ENCODE measurements around the gene UNKL. TPM values are rescaled to one million over a fixed set of nuclear protein-coding genes. Genes with fewer than 3 reads are reported as not detected.

UNKL gene
- total RNA-seq, 1 donor from 2014 or later: 6.1 TPM

DNA sequence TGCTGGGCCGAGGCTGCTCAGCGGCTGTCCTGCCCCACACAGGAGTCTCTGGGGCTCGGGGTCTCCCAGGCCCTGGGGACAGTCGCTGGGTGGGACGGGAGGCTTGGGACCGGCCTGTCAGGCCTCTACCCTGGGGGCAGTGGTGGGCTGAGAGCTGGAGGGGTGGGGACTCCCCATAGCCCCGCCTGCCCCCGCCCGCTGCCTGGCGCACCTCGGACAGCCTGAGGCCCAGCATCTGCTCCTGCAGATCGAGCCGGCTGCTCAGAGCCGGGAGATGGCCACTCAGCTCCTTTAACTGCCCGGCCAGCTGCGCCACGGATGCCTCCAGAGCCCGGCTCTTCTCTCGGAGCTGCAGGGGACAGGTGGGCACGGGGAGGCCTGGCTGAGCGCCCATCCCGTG lies 23.1 kb upstream of the UNKL start:
- H3K4me1 ChIP-seq: no peaks in the 10 kb centered on the region
- no peaks in the 10 kb centered on the region for H3K9me3 Mint-ChIP-seq
- H3K4me1 Mint-ChIP-seq: no peaks in the 10 kb centered on the region
- TF ChIP-seq, protein P1, sequence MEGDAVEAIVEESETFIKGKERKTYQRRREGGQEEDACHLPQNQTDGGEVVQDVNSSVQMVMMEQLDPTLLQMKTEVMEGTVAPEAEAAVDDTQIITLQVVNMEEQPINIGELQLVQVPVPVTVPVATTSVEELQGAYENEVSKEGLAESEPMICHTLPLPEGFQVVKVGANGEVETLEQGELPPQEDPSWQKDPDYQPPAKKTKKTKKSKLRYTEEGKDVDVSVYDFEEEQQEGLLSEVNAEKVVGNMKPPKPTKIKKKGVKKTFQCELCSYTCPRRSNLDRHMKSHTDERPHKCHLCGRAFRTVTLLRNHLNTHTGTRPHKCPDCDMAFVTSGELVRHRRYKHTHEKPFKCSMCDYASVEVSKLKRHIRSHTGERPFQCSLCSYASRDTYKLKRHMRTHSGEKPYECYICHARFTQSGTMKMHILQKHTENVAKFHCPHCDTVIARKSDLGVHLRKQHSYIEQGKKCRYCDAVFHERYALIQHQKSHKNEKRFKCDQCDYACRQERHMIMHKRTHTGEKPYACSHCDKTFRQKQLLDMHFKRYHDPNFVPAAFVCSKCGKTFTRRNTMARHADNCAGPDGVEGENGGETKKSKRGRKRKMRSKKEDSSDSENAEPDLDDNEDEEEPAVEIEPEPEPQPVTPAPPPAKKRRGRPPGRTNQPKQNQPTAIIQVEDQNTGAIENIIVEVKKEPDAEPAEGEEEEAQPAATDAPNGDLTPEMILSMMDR (IDR thresholded peaks at IDR 0.05): no peak
- TF ChIP-seq EZH2phosphoT487 (IDR thresholded peaks at IDR 0.05): no peak
- TF ChIP-seq EZH2 (IDR thresholded peaks at IDR 0.05): no peak
- no peaks in the 10 kb centered on the region for H3K36me3 Mint-ChIP-seq
- no peaks in the 10 kb centered on the region for H3K36me3 ChIP-seq
- no peak overlapping the region for H3K4me3 ChIP-seq
- no peak overlapping the region for H3K27ac ChIP-seq
- no peaks in the 10 kb centered on the region for H3K27me3 ChIP-seq
- H3K79me2 ChIP-seq (ENCODE audit: low read depth): no peaks in the 10 kb centered on the region
- H3K27me3 Mint-ChIP-seq (ENCODE audit: insufficient read depth, low read depth): no peaks in the 10 kb centered on the region
- H3K9ac ChIP-seq: no peak overlapping the region
- H3K4me2 ChIP-seq: no peak overlapping the region
- H4K20me1 ChIP-seq (ENCODE audit: low read depth): no peaks in the 10 kb centered on the region
- H3K27ac Mint-ChIP-seq: no peak overlapping the region
- H3F3A ChIP-seq (ENCODE audit: low read depth): no peaks in the 10 kb centered on the region
- no peak for DNase-seq (ENCODE audit: low spot score)
- H3K9me3 ChIP-seq (ENCODE audit: low read depth): no peaks in the 10 kb centered on the region
- H2AFZ ChIP-seq (replicated peaks): no peak overlapping the region
- no peak overlapping the region for H3K4me3 Mint-ChIP-seq

DNA sequence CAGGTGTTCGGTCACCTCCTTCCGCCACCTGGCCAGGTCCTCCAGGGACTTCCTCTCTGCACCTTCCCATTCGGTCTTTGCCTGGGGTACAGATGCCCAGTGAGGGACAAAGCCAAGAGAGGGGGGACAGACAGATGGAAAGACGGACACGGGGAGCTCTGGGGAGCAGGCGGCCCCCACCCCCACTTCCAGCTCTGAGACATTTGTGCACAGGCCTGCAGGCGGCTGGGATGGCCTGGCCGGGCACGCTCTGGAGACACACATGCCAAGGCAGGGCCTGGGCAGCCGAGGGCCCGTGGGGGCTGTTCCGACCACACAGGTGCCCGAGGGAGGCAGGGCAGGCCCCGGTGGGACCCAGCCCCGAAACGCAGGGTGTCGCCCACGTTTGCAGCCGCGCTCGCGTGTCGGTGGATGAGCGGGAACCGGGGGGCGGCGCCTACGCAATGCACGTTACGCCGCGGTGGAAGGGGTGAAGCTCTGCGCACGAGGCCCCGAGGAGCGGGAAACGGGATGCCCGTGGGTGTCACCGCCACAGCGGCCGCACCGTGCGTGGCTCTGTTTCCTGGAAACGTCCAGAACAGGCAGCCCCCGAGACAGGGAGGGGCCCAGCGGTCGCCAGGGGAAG lies 22.3 kb upstream of the UNKL start:
- Histone ChIP-seq H3K4me1 (no peaks in the 10 kb centered on the region), H4K20me1 (ENCODE audit: low read depth) (no peaks in the 10 kb centered on the region), H3K27me3 (no peaks in the 10 kb centered on the region), H3K9me3 (ENCODE audit: low read depth) (no peaks in the 10 kb centered on the region), H3F3A (ENCODE audit: low read depth) (no peaks in the 10 kb centered on the region), H2AFZ (replicated peaks) (no peak overlapping the region), H3K9ac (no peak overlapping the region), H3K36me3 (no peaks in the 10 kb centered on the region), H3K4me3 (no peak overlapping the region), H3K27ac (no peak overlapping the region), H3K79me2 (ENCODE audit: low read depth) (no peaks in the 10 kb centered on the region), H3K4me2 (no peak overlapping the region)
- no peaks in the 10 kb centered on the region for H3K4me1 Mint-ChIP-seq
- H3K9me3 Mint-ChIP-seq: no peaks in the 10 kb centered on the region
- no peak overlapping the region for H3K27ac Mint-ChIP-seq
- H3K36me3 Mint-ChIP-seq: no peaks in the 10 kb centered on the region
- DNase-seq (ENCODE audit: low spot score): no peak
- H3K27me3 Mint-ChIP-seq (ENCODE audit: insufficient read depth, low read depth): no peaks in the 10 kb centered on the region
- TF ChIP-seq, protein P1 (IDR thresholded peaks at IDR 0.05): no peak
- TF ChIP-seq EZH2 (IDR thresholded peaks at IDR 0.05) (no peak), EZH2phosphoT487 (IDR thresholded peaks at IDR 0.05) (no peak)
- H3K4me3 Mint-ChIP-seq: no peak overlapping the region

DNA sequence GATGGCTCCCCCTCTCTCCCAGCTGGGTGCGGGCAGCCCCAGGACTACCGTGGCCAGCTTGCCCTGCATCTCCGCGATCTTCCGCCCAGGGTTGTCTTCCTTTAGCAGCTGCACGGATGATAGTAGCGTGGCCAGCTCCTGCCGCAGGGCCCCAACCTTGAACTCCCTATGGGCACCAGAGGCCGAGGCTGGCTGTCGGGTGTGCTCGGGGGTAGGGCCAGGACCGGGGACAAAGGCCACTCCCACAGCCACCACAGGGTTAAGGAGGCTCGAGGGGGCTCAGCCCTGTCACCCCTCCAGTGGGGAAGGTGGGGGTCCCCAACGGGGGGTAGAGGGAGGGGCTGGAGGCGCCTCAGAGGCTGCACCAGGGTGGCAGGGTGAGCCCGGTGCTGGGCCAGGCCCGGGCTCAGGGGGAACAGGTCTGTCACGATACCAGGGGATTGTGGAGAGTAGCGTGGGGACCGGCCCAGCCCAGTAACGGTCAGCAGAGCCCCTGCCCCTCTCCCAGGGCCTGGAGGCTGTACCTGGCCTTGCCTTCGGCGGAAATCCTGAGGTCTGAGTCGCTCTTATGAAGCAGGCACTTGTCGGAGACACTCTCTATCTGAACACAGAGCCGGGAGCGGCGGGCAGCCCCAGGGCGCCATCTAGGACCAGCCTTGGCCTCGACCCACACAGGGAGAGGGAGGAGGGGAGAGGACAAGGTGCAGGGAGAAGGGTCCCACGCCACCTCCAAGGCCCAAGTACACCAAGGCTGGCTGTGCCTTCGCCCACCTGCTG lies 21.6 kb upstream of the UNKL start:
- no peaks in the 10 kb centered on the region for H3K9me3 Mint-ChIP-seq
- Histone ChIP-seq H3K27ac (no peak overlapping the region), H4K20me1 (ENCODE audit: low read depth) (no peaks in the 10 kb centered on the region), H3K9me3 (ENCODE audit: low read depth) (no peaks in the 10 kb centered on the region), H3K36me3 (no peaks in the 10 kb centered on the region), H3K4me2 (no peak overlapping the region), H3K27me3 (no peaks in the 10 kb centered on the region), H3K79me2 (ENCODE audit: low read depth) (no peaks in the 10 kb centered on the region), H3K9ac (no peak overlapping the region), H3F3A (ENCODE audit: low read depth) (no peaks in the 10 kb centered on the region), H3K4me1 (no peaks in the 10 kb centered on the region), H3K4me3 (no peak overlapping the region), H2AFZ (replicated peaks) (no peak overlapping the region)
- no peak for DNase-seq (ENCODE audit: low spot score)
- H3K27ac Mint-ChIP-seq: peak overlapping the region; percentile 81
- no peaks in the 10 kb centered on the region for H3K4me1 Mint-ChIP-seq
- no peak overlapping the region for H3K4me3 Mint-ChIP-seq
- no peaks in the 10 kb centered on the region for H3K36me3 Mint-ChIP-seq
- no peaks in the 10 kb centered on the region for H3K27me3 Mint-ChIP-seq (ENCODE audit: insufficient read depth, low read depth)
- no peak for TF ChIP-seq EZH2phosphoT487 (IDR thresholded peaks at IDR 0.05)
- TF ChIP-seq, protein P1 (IDR thresholded peaks at IDR 0.05): no peak
- no peak for TF ChIP-seq EZH2 (IDR thresholded peaks at IDR 0.05)

Data from neural progenitor cell (in vitro differentiated cells).